ENCODE measurements around the gene RAPGEFL1.
"Not testable (repeated sequence)": the region's sequence is repeated elsewhere in the genome, so short reads cannot be mapped to it uniquely, and the experiment has no call there.

- not testable (repeated sequence) for TF ChIP-seq CTCF (IDR thresholded peaks at IDR 0.05; ENCODE audit: insufficient read depth, low read depth, low read length); EZH2 (IDR thresholded peaks at IDR 0.05; ENCODE audit: insufficient read depth, low read length)
Observed at GRCh38 chr17:40213914-40214313, 36.6 kb downstream of the RAPGEFL1 start.

Measured in astrocyte (in vitro differentiated cells and primary cell).